ENCODE results near the gene LRRC74A. TPM values are rescaled to one million over a fixed set of nuclear protein-coding genes. Genes with fewer than 3 reads are reported as not detected.

LRRC74A gene
- polyA plus RNA-seq (ENCODE audit: insufficient read length): 0.18 TPM

GRCh38 chr14:76826122-76826521 lies at the start of gene LRRC74A:
TSS of gene LRRC74A (plus strand) at chr14:76826408. CDS start at chr14:76826698, 290 bp downstream.
- DNase-seq (ENCODE audit: low read depth): no peak

- no peak for DNase-seq (ENCODE audit: low read depth)
These were observed 49.6 kb upstream of the LRRC74A start for GRCh38 chr14:76776428-76777251.

- no peak for DNase-seq (ENCODE audit: low read depth)
These were observed 48.5 kb upstream of the LRRC74A start for GRCh38 chr14:76777721-76778120.

- no peak for DNase-seq (ENCODE audit: low read depth)
These were observed 47.5 kb upstream of the LRRC74A start for GRCh38 chr14:76778546-76779215.

- no peak for DNase-seq (ENCODE audit: low read depth)
These were observed 46.8 kb upstream of the LRRC74A start for GRCh38 chr14:76779221-76780057.

- DNase-seq (ENCODE audit: low read depth): no peak
These were observed 46.2 kb upstream of the LRRC74A start for GRCh38 chr14:76780058-76780345.

- DNase-seq (ENCODE audit: low read depth): no peak
These were observed 45.8 kb upstream of the LRRC74A start for GRCh38 chr14:76780360-76780759.

GRCh38 chr14:76780875-76781647 lies 45.1 kb upstream of the LRRC74A start:
- DNase-seq (ENCODE audit: low read depth): no peak

- no peak for DNase-seq (ENCODE audit: low read depth)
These were observed 44.6 kb upstream of the LRRC74A start for GRCh38 chr14:76781648-76782051.

- DNase-seq (ENCODE audit: low read depth): no peak
These were observed 43.9 kb upstream of the LRRC74A start for GRCh38 chr14:76782115-76782884.

- no peak for DNase-seq (ENCODE audit: low read depth)
These were observed 43.2 kb upstream of the LRRC74A start for GRCh38 chr14:76782885-76783566.

GRCh38 chr14:76784266-76784874 lies 41.8 kb upstream of the LRRC74A start:
- DNase-seq (ENCODE audit: low read depth): no peak

GRCh38 chr14:76784881-76785280 lies 41.3 kb upstream of the LRRC74A start:
- DNase-seq (ENCODE audit: low read depth): no peak

- DNase-seq (ENCODE audit: low read depth): no peak
These were observed 39.6 kb upstream of the LRRC74A start for GRCh38 chr14:76786601-76787000.

- DNase-seq (ENCODE audit: low read depth): no peak
These were observed 33.8 kb upstream of the LRRC74A start for GRCh38 chr14:76792422-76792821.

GRCh38 chr14:76793324-76793723 lies 32.9 kb upstream of the LRRC74A start:
- no peak for DNase-seq (ENCODE audit: low read depth)

- DNase-seq (ENCODE audit: low read depth): no peak
These were observed 32.3 kb upstream of the LRRC74A start for GRCh38 chr14:76793956-76794355.

- no peak for DNase-seq (ENCODE audit: low read depth)
These were observed 19.8 kb upstream of the LRRC74A start for GRCh38 chr14:76806446-76806845.

- no peak for DNase-seq (ENCODE audit: low read depth)
These were observed 18.2 kb upstream of the LRRC74A start for GRCh38 chr14:76808011-76808410.

GRCh38 chr14:76808990-76809389 lies 17.2 kb upstream of the LRRC74A start:
- no peak for DNase-seq (ENCODE audit: low read depth)
